ENCODE results near the gene SMARCAD1. TPM values are rescaled to one million over a fixed set of nuclear protein-coding genes. Genes with fewer than 3 reads are reported as not detected.

Gene SMARCAD1
- total and polyA plus RNA-seq, 2 experiments from 2014 or later, result 23.8 to 86.2 TPM

GRCh38 chr4:94238160-94238559, 30.5 kb downstream of the SMARCAD1 start:
- H3K4me1 Mint-ChIP-seq, result no peaks in the 10 kb centered on the region
- Histone ChIP-seq H3K4me1 (ENCODE audit: insufficient read depth) (no peaks in the 10 kb centered on the region), H3K36me3 (ENCODE audit: insufficient read depth) (peaks cover 37% of the 10 kb centered on the region; the same call in 1 of the 2 replicates), H4K20me1 (replicated peaks; ENCODE audit: insufficient read depth) (peaks cover 11% of the 10 kb centered on the region; the same call in 1 of the 2 replicates), H3K79me2 (replicated peaks; ENCODE audit: insufficient read depth) (no peaks in the 10 kb centered on the region; the same call in 1 of the 2 replicates), H3K9me2 (ENCODE audit: insufficient read depth) (no peaks in the 10 kb centered on the region), H3K27me3 (ENCODE audit: insufficient read depth) (no peaks in the 10 kb centered on the region), H3K4me2 (no peak overlapping the region), H3F3A (replicated peaks; ENCODE audit: low read depth) (no peaks in the 10 kb centered on the region), H3K4me3 (no peak overlapping the region), H2AFZ (no peak overlapping the region), H3K27ac (ENCODE audit: low read depth) (no peak overlapping the region)
- no peaks in the 10 kb centered on the region for H3K9me3 Mint-ChIP-seq
- H3K36me3 Mint-ChIP-seq (ENCODE audit: low read depth), result peaks cover 42% of the 10 kb centered on the region
- no peak overlapping the region for H3K4me3 Mint-ChIP-seq
- H3K27me3 Mint-ChIP-seq (ENCODE audit: insufficient read depth, low read depth, poor library complexity), result no peaks in the 10 kb centered on the region
- TF ChIP-seq ZNF114 (CRISPR knock-in tag; IDR thresholded peaks at IDR 0.05) (no peak), NANOG (IDR thresholded peaks at IDR 0.05; ENCODE audit: borderline replicate concordance) (no peak), POLR2AphosphoS5 (IDR thresholded peaks at IDR 0.05; ENCODE audit: low read depth) (no peak), JUNB (IDR thresholded peaks at IDR 0.05; ENCODE audit: unreplicated experiment) (no peak), EZH2phosphoT487 (IDR thresholded peaks at IDR 0.05; ENCODE audit: unreplicated experiment) (no peak), CREB1 (CRISPR knock-in tag; IDR thresholded peaks at IDR 0.05; ENCODE audit: low read depth) (no peak), CTCF (conservative IDR thresholded peaks at IDR 0.05; ENCODE audit: low read depth in 2 of 2) (no peak), STAT1 (IDR thresholded peaks at IDR 0.05; ENCODE audit: unreplicated experiment) (no peak), EZH2 (IDR thresholded peaks at IDR 0.05; ENCODE audit: low read depth, unreplicated experiment) (no peak)
- TF ChIP-seq, protein P1, sequence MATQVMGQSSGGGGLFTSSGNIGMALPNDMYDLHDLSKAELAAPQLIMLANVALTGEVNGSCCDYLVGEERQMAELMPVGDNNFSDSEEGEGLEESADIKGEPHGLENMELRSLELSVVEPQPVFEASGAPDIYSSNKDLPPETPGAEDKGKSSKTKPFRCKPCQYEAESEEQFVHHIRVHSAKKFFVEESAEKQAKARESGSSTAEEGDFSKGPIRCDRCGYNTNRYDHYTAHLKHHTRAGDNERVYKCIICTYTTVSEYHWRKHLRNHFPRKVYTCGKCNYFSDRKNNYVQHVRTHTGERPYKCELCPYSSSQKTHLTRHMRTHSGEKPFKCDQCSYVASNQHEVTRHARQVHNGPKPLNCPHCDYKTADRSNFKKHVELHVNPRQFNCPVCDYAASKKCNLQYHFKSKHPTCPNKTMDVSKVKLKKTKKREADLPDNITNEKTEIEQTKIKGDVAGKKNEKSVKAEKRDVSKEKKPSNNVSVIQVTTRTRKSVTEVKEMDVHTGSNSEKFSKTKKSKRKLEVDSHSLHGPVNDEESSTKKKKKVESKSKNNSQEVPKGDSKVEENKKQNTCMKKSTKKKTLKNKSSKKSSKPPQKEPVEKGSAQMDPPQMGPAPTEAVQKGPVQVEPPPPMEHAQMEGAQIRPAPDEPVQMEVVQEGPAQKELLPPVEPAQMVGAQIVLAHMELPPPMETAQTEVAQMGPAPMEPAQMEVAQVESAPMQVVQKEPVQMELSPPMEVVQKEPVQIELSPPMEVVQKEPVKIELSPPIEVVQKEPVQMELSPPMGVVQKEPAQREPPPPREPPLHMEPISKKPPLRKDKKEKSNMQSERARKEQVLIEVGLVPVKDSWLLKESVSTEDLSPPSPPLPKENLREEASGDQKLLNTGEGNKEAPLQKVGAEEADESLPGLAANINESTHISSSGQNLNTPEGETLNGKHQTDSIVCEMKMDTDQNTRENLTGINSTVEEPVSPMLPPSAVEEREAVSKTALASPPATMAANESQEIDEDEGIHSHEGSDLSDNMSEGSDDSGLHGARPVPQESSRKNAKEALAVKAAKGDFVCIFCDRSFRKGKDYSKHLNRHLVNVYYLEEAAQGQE (IDR thresholded peaks at IDR 0.05; ENCODE audit: unreplicated experiment), result no peak
- TF ChIP-seq, protein P2, sequence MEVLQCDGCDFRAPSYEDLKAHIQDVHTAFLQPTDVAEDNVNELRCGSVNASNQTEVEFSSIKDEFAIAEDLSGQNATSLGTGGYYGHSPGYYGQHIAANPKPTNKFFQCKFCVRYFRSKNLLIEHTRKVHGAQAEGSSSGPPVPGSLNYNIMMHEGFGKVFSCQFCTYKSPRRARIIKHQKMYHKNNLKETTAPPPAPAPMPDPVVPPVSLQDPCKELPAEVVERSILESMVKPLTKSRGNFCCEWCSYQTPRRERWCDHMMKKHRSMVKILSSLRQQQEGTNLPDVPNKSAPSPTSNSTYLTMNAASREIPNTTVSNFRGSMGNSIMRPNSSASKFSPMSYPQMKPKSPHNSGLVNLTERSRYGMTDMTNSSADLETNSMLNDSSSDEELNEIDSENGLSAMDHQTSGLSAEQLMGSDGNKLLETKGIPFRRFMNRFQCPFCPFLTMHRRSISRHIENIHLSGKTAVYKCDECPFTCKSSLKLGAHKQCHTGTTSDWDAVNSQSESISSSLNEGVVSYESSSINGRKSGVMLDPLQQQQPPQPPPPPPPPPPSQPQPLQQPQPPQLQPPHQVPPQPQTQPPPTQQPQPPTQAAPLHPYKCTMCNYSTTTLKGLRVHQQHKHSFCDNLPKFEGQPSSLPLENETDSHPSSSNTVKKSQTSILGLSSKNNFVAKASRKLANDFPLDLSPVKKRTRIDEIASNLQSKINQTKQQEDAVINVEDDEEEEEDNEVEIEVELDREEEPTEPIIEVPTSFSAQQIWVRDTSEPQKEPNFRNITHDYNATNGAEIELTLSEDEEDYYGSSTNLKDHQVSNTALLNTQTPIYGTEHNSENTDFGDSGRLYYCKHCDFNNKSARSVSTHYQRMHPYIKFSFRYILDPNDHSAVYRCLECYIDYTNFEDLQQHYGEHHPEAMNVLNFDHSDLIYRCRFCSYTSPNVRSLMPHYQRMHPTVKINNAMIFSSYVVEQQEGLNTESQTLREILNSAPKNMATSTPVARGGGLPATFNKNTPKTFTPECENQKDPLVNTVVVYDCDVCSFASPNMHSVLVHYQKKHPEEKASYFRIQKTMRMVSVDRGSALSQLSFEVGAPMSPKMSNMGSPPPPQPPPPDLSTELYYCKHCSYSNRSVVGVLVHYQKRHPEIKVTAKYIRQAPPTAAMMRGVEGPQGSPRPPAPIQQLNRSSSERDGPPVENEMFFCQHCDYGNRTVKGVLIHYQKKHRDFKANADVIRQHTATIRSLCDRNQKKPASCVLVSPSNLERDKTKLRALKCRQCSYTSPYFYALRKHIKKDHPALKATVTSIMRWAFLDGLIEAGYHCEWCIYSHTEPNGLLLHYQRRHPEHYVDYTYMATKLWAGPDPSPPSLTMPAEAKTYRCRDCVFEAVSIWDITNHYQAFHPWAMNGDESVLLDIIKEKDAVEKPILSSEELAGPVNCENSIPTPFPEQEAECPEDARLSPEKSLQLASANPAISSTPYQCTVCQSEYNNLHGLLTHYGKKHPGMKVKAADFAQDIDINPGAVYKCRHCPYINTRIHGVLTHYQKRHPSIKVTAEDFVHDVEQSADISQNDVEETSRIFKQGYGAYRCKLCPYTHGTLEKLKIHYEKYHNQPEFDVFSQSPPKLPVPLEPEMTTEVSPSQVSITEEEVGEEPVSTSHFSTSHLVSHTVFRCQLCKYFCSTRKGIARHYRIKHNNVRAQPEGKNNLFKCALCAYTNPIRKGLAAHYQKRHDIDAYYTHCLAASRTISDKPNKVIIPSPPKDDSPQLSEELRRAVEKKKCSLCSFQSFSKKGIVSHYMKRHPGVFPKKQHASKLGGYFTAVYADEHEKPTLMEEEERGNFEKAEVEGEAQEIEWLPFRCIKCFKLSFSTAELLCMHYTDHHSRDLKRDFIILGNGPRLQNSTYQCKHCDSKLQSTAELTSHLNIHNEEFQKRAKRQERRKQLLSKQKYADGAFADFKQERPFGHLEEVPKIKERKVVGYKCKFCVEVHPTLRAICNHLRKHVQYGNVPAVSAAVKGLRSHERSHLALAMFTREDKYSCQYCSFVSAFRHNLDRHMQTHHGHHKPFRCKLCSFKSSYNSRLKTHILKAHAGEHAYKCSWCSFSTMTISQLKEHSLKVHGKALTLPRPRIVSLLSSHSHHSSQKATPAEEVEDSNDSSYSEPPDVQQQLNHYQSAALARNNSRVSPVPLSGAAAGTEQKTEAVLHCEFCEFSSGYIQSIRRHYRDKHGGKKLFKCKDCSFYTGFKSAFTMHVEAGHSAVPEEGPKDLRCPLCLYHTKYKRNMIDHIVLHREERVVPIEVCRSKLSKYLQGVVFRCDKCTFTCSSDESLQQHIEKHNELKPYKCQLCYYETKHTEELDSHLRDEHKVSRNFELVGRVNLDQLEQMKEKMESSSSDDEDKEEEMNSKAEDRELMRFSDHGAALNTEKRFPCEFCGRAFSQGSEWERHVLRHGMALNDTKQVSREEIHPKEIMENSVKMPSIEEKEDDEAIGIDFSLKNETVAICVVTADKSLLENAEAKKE (CRISPR knock-in tag; IDR thresholded peaks at IDR 0.05), result no peak
- TF ChIP-seq, protein P3, sequence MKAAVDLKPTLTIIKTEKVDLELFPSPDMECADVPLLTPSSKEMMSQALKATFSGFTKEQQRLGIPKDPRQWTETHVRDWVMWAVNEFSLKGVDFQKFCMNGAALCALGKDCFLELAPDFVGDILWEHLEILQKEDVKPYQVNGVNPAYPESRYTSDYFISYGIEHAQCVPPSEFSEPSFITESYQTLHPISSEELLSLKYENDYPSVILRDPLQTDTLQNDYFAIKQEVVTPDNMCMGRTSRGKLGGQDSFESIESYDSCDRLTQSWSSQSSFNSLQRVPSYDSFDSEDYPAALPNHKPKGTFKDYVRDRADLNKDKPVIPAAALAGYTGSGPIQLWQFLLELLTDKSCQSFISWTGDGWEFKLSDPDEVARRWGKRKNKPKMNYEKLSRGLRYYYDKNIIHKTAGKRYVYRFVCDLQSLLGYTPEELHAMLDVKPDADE (IDR thresholded peaks at IDR 0.05), result no peak
- no peak overlapping the region for H3K27ac Mint-ChIP-seq
- DNase-seq (ENCODE audit: low spot score) (no peak), ATAC-seq (no peak)

Data from GM23338 (cell line).